Fibroblast of skin of left quadriceps (primary cell): ENCODE results near the gene METTL25B.
A peak's percentile ranks its signal among the peaks of the same experiment; 100 is the strongest.

Source experiments
- DNase-seq, 2 experiments: peaks; one replicate each; pipeline ENCODE4 v3.0.0-alpha.2; 2013; ENCODE audit warnings: low read depth in 2 of 2

METTL25B gene

DNA sequence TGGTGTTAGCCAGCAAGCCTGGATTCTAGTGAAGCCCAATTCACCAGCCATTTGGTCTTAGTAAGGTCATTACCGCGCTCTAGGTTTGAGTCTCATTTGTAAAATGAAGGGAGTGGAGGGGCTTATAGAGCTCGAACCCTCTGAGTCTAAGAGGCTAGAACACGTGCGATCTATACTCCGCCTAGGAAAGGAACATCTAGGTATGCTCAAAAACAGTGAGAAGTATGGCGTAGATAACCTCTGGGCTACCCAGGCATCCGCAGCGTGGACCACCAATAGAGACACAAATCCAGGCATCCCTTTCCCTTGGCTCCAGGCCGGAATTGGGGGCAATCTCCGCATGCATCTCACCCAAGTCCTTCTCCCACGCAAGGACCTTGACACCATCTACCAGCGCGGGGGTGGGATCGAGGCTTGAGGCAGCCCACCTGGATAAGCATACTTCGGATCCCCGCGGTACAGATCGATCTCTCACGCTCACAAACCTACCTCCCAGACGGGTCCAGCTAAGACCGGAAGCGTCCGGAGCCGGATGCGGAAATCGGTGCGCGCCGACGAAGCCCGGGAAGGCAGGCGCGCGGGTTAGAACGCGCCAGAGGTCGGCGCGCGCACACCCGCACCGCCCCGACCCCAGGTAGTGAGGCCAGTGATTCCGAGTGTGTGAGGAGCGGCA lies at the start of gene METTL25B:
Gene METTL25B, plus strand, starts transcription at position 544 of the 673 bp plus-strand sequence. CDS start 636 bp downstream, outside the sequence.
- DNase-seq = no peak

DNA sequence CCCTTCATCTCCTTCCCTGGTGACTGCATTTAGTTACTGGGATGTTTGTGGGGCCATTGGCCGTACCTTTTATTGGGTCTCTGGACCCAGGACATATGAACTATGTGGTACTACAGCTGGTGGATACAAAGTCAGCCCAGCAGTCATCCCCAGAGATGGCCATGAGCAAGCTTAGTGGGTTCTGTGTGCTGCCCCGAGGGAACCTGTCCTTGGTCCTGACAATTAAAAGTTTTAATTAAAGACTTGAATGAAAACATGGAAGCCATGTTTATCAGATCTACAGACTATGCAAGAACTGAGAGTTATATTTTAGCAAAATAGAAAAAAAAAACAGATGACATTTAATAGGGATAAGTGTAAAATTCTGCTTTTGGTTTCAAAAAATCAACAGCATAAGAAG lies 48.2 kb upstream of the METTL25B start:
- DNase-seq = no peak

- no peak for DNase-seq
Measured at GRCh38 chr1:156681196-156681960, 46.9 kb upstream of the METTL25B start.

DNA sequence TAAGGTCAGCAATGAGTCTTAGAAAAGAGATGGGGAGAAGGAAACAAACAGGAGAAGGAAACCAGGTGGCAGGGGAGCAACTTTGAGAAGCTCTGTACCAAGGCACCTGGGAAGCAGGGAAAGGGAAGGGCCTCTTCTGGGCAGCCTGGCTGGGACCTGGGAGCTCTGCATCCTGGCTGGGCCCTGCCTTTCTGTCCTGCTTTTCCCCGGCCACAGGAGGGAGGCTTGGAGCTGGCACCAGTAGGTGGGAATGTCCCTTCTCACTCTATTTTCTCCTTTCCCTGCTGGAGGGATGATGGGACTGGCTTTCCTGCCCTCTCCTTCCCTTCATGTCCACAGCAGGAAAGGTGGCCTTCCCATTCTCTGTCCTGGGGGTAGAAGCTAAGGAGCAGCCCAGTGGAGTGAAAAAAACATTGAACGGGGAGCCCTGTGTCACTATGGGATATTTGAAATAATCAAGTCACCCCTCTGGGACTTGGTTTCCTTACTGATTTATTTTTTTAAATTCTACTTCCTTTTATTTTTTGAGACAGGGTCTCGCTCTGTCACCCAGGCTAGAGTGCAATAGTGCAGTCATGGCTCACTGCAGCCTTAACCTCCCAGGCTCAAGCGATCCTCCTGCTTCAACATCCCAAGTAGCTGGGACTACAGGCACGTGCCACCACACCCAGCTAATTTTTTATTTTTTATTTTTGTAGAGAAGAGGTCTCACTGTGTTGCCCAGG lies 45.9 kb upstream of the METTL25B start:
- no peak for DNase-seq

GRCh38 chr1:156684227-156684782 lies 44.0 kb upstream of the METTL25B start:
- no peak for DNase-seq

- DNase-seq = peak; percentile 62 to 70
Measured at GRCh38 chr1:156689035-156689952, 39.0 kb upstream of the METTL25B start.

DNA sequence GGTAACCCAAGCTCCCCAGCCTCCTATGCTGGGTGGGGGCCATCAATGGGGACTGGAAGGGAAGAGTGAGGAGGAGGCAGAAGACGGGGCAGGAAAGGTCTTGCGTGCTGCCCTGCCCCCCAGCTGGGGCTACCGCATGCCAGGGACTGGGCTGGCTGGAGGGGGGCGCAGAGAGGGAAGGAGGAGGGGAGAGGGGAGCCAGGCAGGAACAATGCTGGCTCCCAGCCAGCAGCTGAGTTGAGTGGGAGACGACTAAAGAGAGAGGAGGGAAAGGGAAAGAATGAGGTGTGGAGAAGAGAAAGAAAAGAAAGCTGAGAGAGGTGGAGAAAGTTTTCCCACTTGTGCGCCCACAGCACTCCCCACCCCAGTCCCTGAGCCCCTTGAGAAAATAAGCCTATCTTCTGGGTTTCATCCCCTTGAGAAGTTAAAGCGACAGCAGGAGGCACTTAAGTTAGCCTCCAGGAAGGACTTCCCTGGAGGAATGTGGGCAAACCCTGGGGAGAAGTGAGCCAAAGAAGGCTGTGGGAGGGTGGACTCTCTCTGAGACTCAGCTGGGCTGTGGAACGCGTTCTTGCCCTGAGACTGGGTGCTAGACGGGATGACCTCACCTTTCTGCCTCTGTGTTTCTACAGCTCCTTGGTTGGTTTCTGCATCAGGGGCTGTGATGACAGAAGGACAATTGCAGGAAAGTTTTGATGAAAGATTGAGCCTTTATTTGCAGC lies 38.2 kb upstream of the METTL25B start:
- DNase-seq = no peak

DNA sequence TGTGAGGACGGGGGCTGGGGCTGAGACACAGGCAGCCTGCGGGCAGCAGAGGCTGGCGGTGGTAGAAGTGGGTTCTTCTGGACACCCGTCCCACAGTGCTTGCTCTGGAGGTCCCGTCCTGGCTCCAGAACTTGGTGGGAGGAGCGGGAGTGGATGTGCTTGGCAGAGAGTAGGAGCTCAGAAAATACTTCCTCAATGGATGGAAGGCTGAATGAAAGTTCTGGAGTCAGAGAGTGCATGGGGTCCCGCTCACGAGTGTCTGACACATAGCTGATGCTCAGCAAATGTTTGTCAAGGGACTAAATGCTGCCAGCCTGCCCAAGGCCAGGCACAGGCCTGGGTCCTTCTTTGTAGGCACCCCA lies 37.6 kb upstream of the METTL25B start:
- DNase-seq = no peak

DNA sequence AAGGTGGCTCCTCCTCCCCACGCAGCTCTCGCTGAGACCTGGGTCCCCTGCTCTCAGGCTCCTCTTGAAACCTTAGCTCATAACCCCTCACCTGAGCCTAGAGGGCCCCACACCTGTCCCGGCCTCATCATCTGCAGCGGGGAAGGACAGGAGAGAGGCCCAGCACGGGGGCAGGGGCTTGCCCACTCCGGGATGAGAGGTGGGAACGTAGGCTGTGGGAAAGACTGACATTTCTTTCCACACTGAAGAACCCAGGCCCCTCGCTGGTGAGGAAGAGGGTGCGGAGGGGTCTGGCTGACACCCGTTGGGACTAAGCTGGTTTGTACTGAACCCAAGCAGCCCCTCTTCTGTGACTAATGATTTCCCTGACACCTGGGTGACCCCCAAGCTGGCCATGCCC lies 37.1 kb upstream of the METTL25B start:
- DNase-seq = no peak

DNA sequence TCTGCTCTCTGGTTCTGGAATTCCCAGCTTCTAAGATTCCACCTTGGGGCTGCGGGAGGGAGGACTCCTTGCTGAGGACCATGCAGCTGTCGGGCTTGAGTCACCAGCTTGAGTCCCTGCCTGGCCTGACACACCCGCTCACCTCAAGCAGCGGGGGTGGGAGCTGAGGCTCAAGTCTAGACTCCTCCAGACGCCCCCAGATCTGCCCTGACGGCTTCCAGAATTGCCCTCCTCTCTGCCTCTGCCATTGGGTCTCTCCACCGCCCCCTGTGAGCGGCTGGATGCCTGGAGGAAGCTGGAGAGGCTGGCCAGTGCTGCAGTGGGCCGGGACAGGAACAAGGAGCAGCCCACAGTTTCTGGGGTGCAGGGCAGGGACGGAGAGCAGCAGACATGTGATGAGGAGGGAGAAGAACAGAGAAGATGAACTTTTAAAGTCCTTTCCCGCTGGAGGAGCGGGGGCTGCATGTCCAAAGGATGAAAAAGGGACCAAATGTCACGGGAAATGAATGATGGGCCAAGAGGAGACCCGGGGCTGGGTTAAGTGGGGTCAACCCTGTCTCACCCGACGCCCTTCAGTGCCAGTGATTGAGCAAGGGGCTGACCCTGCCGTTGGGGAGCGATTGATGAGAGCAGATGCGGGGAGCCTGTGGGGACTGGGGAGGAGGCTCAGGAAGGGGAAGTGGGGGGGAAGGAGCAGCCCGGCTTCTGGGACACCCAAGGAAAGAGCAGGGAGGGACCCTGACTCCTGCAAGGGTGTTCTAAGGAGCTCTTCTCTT lies 36.4 kb upstream of the METTL25B start:
- no peak for DNase-seq

DNA sequence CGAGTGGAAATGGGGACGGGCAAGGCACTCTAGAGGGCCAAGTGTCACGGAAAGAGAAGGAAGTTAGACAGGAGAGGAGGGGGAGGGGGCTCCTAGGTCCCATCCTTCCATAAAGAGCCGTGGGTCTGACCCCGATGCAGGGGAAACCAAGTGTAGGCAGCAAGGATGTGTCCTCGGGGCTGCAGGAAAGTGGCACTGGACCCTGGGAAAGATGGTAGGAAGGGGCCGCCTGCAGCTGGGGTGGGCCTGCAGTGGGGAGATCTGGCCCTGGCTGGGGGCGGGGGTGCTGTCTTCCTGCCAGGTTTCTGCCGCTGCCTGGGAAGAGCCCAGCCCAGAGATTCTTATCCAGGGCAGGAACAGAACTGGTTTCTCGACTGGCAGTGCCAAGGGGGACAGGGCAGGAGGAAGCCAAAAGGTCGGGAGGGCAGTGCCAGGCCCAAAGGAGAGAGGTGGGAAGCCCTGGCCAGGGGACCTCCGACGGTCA lies 35.8 kb upstream of the METTL25B start:
- DNase-seq = no peak

DNA sequence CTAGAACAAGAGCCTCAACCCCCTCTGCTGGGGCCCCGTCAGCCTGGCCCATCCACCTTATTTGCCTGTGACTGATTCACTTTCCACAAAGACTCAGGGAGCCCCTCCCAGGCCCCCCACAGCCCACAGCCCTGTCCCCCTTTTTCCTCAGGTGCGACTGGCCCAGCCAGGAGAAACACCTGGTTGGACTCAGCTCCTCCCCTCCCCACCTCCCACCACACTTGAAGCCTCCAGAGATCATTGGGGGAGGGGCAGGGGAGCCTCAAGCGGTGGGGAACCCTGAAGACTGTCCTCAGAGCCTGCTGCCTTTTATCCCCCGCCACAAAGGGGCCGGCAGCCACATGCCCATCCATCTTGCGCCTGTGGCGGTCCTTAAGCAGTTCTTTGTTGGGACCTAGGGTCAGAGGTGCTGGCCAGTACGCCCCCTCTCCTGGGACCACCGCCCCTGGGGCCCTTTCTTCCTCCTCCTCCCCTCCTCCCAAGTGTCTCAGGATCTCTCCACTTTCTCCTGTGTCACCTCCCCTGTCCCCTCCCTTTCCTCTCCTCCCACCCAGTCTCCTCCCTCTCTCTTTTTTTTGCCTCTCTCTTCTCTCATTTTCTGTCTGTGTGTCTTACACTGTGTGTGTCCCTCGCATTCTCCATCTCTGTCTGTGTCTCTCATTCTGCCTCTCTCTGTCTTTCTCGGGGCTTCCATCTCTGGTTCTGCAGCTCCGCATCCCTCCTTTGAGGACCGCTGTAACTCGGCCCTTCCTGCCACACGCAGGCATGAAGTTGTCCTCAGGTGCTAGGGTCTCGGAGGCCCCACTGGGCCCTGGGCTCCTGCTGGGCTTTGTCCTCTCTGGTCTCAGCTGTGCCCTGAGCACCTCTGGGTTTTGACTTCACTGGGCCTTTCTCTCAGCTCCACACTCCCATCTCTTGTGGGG lies 35.1 kb upstream of the METTL25B start:
- DNase-seq = peak in 1 of 2 experiments; percentile 28

DNA sequence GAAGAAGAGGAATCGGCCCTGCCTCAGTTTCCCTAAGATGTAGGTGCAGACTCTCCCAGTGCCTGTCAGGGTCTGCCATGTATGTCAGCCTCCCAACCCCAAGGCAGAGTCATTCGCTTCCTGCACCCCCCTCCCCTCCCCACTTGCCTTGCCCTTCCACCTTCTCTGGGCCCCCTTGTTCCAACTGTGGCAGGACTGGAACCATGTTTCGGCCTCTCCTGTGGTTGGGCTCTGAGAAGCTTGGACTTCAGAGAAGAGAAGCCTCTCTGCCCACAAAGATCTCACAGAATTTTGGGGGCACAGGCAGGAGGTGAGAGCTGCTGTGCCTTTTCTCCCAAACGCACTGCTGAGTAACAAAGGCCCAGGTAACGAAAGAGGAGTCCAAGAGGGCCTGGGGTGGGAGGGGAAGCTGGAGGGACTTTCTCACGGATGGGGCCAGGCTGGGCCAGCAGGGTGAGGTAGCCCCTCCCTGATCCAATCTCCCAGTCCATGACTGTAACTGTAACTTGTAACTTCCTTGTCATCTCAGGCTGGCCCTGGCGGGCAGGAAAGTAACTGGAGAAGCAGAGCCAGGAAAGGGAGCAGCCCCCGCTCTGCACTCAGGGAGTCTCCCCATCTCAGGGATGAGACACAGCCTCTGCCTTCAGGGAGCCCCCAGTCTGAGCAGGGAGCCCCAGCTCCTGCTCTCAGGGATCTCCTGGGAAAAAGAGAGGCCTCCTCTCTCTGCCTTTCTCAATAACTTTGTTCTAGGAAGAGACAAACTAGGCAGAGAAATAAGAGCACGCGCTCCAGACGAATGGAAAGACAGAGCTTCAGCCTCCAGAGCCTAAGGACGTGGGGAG lies 34.2 kb upstream of the METTL25B start:
- no peak for DNase-seq

GRCh38 chr1:156694690-156694962 lies 33.6 kb upstream of the METTL25B start:
- DNase-seq = no peak

DNA sequence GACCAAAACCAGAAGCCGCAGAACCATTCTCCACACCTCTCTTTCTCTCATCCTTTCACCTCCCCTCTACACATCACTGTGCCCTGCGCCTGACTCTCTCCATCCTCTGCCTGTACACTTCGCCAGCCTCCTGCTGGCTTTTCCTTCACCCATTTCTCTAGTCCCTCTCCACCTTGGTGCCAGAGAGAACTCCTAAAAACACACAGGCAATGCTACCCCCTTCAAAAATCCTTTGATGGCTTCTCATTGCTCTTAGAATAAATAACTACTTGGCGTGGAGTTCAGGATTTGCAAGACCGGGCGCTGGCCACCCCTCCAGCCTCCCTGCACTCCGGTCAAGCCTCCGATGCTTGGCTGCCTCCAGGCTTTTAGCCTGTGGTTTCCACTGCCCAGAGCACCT lies 31.5 kb upstream of the METTL25B start:
- DNase-seq = no peak

- no peak for DNase-seq
Measured at GRCh38 chr1:156697481-156697880, 30.8 kb upstream of the METTL25B start.

DNA sequence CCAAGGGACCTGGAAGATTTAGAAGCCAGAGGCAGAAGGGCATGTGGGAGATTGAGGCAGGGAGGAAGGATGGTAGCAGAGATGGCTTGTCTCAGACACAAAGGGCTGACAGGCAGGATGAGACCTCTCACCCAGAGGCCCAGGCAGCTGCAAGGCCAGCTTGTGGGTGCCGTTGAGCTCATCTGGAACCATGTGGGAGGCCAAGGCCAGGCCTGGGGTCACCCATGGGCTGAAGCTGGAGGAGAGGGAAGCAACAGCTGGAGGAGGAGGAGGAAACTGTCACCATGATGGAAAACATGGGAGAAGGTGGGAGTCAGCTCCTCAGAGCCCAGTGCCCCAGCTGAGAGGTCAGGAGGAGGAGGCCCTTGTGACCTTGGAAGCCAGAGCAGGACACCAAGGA lies 29.3 kb upstream of the METTL25B start:
- no peak for DNase-seq
